Choroid plexus epithelial cell (primary cell): ENCODE data around the gene NIT1.
A peak's percentile ranks its signal among the peaks of the same experiment; 100 is the strongest.

ENCODE experiments used
- DNase-seq: peaks from one replicate; pipeline ENCODE4 v3.0.0-alpha.2; 2010; ENCODE audit warnings: low read depth
- H3K4me3 ChIP-seq: 2 replicates; pipeline ENCODE4 v1.5.1; 2011; ENCODE audit warnings: low read depth, mild to moderate bottlenecking, control low read depth, low read length, moderate library complexity
- TF ChIP-seq, protein P1 (sequence below): conservative IDR thresholded peaks from 2 replicates; pipeline ENCODE4 v1.5.1; 2011; ENCODE audit warnings: low read depth, mild to moderate bottlenecking, control low read depth, inconsistent platforms, low read length, moderate library complexity

Gene NIT1

DNA sequence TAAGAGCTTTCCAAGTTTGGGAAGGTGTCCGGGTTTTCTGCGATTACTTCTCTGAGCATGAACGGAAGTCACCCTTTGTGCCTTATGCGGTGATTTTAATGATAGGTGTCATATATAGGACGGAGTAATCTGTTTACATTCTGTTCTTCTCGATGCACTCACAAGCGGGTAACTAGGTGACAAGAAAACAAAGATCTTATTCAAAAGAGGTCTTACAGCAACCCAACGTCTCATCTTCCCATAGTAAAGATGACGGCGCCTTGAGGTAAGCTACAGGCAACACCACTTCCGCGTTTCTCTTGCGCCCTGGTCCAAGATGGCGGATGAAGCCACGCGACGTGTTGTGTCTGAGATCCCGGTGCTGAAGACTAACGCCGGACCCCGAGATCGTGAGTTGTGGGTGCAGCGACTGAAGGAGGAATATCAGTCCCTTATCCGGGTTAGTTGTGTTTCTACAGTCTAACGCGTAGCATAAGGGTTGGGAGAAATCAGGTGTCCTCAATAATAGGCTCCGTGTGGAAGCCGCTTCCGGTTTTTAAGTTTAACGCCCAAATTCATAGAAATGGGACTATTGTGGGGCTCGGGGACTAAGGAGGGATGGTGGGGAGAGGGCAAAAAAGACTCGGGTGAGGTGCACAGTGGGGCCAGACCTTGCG, 35.9 kb downstream of the NIT1 start, which contains the start of gene UFC1:
Gene UFC1 (plus strand): TSS at position 297 of the 656 bp plus-strand sequence. CDS start 20 bp downstream, at position 317.
- DNase-seq: peak; percentile 95
- TF ChIP-seq, protein P1, sequence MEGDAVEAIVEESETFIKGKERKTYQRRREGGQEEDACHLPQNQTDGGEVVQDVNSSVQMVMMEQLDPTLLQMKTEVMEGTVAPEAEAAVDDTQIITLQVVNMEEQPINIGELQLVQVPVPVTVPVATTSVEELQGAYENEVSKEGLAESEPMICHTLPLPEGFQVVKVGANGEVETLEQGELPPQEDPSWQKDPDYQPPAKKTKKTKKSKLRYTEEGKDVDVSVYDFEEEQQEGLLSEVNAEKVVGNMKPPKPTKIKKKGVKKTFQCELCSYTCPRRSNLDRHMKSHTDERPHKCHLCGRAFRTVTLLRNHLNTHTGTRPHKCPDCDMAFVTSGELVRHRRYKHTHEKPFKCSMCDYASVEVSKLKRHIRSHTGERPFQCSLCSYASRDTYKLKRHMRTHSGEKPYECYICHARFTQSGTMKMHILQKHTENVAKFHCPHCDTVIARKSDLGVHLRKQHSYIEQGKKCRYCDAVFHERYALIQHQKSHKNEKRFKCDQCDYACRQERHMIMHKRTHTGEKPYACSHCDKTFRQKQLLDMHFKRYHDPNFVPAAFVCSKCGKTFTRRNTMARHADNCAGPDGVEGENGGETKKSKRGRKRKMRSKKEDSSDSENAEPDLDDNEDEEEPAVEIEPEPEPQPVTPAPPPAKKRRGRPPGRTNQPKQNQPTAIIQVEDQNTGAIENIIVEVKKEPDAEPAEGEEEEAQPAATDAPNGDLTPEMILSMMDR: no peak
- H3K4me3 ChIP-seq: peak within 1 kb of the TSS; percentile 86

DNA sequence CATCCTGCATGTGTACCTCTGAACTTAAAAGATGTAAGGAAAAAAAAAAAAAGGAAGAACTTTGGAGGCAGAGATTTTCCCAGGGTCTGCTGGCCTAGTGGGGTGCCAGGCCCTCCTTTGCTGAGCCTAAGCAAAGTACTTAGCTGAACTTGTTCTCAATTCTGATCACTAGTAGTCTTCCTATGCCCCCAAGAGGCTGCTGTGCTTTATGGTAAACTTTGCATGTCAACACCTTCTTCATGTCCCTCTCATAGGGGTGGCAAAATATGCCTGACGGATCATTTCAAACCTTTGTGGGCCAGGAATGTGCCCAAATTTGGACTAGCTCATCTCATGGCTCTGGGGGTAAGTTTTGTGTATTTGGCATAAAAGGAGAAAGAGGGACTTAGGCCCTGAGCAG, 40.0 kb downstream of the NIT1 start:
- no peak for DNase-seq
- TF ChIP-seq, protein P1: no peak
- H3K4me3 ChIP-seq: no peak overlapping the region

DNA sequence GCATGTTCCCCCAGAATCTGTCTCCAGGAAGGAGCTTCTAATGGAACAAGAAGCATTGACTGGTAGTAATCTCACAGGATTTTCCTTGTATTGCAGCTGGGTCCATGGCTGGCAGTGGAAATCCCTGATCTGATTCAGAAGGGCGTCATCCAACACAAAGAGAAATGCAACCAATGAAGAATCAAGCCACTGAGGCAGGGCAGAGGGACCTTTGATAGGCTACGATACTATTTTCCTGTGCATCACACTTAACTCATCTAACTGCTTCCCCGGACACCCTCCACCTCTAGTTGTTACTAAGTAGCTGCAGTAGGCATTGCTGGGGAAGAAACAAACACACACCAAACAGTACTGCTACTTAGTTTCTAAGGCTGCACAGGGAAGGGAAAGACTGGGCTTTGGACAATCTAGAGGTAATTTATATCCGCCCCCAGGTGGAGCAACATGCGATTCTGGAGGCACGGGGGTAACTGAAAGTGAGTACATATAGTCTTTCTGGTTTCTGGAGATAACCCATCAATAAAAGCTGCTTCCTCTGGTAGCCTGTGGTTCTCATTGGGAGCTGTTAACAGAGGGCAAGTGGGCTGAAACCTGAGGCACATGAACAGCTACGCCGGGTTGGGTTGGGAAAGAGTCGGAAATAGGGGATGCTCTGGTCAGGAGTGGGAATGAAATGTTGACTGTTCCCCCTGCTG, 40.6 kb downstream of the NIT1 start:
- TF ChIP-seq, protein P1: no peak
- H3K4me3 ChIP-seq: peak overlapping the region; percentile 95
- DNase-seq: no peak

DNA sequence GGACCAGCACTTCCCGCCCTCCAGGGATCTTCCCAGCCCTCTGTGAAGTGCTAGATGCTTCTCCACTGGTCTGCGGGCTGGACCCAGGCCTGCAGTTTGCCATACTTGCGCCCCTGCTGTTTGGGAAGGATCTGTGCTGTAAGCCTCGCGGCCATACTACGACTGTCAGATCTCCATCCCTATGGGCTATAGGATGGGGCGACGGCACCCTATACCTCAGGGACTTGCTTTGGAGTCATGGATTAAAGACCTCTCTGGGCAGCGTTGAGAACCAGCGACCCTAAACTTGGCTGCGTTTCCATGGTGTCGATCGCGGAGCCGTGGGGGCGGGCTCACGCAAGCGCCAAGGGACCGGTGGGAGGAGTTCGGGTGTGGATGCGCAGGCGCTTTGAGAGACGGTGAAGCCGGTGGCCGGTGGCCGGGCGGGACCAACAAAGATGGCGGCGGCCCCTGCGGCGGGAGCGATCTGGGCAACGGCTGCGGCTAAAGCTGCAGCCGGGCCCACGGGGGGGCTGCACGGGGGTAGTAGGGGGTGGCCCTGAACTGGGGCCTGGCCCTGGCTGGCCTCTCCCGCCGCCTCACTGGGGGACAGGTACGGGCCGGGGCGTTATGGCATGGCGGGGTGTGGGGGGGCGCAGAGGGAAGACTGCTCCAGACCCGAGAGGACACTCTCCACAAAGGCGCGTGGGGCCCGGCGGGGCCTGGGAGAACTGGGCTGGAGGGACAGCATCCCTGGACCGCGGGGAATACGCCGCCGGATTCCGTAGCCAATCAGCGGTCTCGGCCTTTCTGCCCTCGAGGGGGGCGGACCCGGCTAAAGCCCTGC, 41.4 kb downstream of the NIT1 start, which contains the start of gene USP21:
Gene USP21 (plus strand): TSS at position 414 of the 826 bp plus-strand sequence. CDS start 1,141 bp downstream, outside the sequence.
- TF ChIP-seq, protein P1: peak; percentile 53
- peak; percentile 92 for DNase-seq
- peak within 1 kb of the TSS; percentile 95 for H3K4me3 ChIP-seq

DNA sequence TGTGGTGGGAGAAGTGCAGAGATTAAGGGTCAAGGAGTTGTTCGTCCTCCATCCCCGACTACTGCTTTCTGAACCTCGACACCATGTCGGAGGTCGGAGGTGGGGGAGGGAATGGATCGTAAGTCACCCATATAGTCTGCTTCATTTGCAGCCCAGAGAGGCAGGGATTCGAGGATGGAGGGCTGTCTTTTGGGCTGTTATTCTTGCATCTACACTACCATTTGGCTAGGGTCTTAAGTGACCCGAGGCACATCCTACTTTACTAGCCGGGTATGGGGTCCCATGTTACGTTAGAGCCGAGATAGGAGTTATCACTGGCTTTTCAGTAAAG, 42.0 kb downstream of the NIT1 start:
- H3K4me3 ChIP-seq: peak overlapping the region; percentile 95
- no peak for DNase-seq
- TF ChIP-seq, protein P1: no peak

DNA sequence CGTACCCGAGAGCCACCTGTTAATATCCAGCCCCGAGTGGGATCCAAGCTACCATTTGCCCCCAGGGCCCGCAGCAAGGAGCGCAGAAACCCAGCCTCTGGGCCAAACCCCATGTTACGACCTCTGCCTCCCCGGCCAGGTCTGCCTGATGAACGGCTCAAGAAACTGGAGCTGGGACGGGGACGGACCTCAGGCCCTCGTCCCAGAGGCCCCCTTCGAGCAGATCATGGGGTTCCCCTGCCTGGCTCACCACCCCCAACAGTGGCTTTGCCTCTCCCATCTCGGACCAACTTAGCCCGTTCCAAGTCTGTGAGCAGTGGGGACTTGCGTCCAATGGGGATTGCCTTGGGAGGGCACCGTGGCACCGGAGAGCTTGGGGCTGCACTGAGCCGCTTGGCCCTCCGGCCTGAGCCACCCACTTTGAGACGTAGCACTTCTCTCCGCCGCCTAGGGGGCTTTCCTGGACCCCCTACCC, 42.8 kb downstream of the NIT1 start:
- no peak for DNase-seq

More for the DNA sequence above, 42.8 kb downstream of the NIT1 start:
- TF ChIP-seq, protein P1: no peak
- no peak overlapping the region for H3K4me3 ChIP-seq
